Upper lobe of left lung (tissue), 6 donors: Measurements from ENCODE around the gene VASP. TPM values are rescaled to one million over a fixed set of nuclear protein-coding genes. Genes with fewer than 3 reads are reported as not detected.
A peak's percentile ranks its signal among the peaks of the same experiment; 100 is the strongest.

Experiments
- ATAC-seq, 2 donors: fragments of 200-7000 bp; cut with Tn5 transposase; one replicate each; pipeline ENCODE4 v1.9.1; 2022; ENCODE audit warnings: mild to moderate bottlenecking in 2 of 2, moderate library complexity in 2 of 2; ENCODE audit not compliant: low FRiP score in 2 of 2
- DNase-seq, 2 donors: peaks; one replicate each; pipeline ENCODE4 v3.0.0-alpha.2; 2019 to 2020
- H3K27ac ChIP-seq, 4 donors: fragments of 200-600 bp; sonication (generic); one replicate each; pipeline ENCODE4 v1.5.1; 2016 to 2019
- H3K27me3 ChIP-seq, 4 donors: fragments of 200-600 bp; sonication (generic); one replicate each; pipeline ENCODE4 v1.5.1; 2017 to 2019
- H3K36me3 ChIP-seq, 4 donors: fragments of 200-600 bp; sonication (generic); one replicate each; pipeline ENCODE4 v1.5.1; 2016 to 2019
- H3K4me1 ChIP-seq, 4 donors: fragments of 200-600 bp; sonication (generic); one replicate each; pipeline ENCODE4 v1.5.1; 2018 to 2019
- H3K4me3 ChIP-seq, 4 donors: fragments of 200-600 bp; sonication (generic); one replicate each; pipeline ENCODE4 v1.5.1; 2017 to 2019; ENCODE audit warnings: mild to moderate bottlenecking in 2 of 4, moderate library complexity in 1 of 4
- H3K9me3 ChIP-seq, 4 donors: fragments of 200-600 bp; sonication (generic); one replicate each; pipeline ENCODE4 v1.5.1; 2018 to 2019
- EP300 ChIP-seq, 4 donors: sonication (generic); formaldehyde crosslinking; IDR thresholded peaks; one replicate each; pipeline ENCODE4 v1.5.1; 2017; ENCODE audit warnings: antibody characterized with exemption in 4 of 4, control low read depth in 2 of 4
- POLR2A ChIP-seq, 4 donors: fragments of 450-650 bp; IDR thresholded peaks; one replicate each; pipeline ENCODE4 v1.5.1; 2016 to 2017; ENCODE audit warnings: antibody characterized with exemption in 4 of 4, mild to moderate bottlenecking in 2 of 4
- POLR2AphosphoS5 ChIP-seq, 2 donors: sonication (generic); formaldehyde crosslinking; IDR thresholded peaks; one replicate each; pipeline ENCODE4 v1.5.1; 2017; ENCODE audit warnings: antibody characterized with exemption in 2 of 2
- WGBS, 2 donors: methylation state at CpG; one replicate each; pipeline ENCODE4 v1.1.5; 2017 to 2018; 5-methylcytosine and 5-hydroxymethylcytosine counted together
- total RNA-seq, 6 donors: library from RNA; depleted of rRNA in 4 of 6; stranded (reverse); fragments of >200 nt in 4 of 6; gene quantifications; one replicate each; pipeline versions ENCODE4 v1.1.0 to v1.2.1, GENCODE V29; 2016 to 2021
- TF ChIP-seq, protein P1 (sequence below), 6 experiments: fragments of 450-650 bp in 4 of 6; fragments of 200-600 bp in 2 of 6; sonication (generic) in 2 of 6; IDR thresholded peaks; one replicate each; pipeline ENCODE4 v1.5.1; 2016 to 2019; ENCODE audit warnings: antibody characterized with exemption in 6 of 6
- donor health status: DM: no; HTN: no; CAD: no; lungs with moderate emphysema.
- donor health status: DM: no; HTN: yes; CAD: no; lungs with severe emphysema.

Gene VASP
- total RNA-seq, 6 donors from 2014 or later = 68.1 to 266 (median 143) TPM

DNA sequence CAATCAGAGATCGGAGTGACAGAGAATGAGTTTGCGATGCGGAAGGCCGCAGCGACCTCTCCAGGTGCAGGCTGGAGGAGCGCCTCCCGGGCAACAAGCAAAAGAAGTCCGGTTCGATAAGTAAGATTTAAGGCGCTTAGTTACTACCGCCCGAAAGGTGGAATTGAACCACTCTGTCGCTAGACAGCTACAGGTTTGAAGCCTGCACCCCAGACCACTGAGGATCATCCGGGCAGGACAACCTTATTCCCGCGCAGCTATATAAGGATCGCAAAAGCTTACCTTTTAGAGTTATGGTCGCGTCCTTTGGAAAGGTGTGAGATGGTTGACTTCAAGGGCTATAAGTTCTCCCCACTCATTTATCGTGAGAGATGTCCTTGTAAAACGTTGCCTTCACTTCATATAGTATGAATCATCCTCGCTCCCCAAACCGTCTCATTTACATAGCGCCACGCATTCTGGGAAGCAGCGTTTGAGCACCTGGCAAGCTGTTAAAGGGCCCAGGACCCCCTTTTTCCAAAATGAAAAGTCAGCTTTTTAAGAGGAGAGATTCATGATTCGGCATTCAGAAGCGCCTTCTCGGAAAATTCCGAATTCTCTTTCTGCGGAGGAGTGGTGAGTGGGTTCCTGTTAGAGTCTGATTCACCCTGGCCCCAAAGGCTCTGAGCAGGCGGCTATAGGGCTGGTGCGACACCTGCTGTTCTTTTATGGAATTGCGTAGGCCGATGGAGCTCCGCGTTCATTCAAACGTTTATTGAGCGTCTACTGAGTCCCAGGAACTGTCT lies 28.6 kb upstream of the VASP start:
- DNase-seq (peak; percentile 86 to 90), ATAC-seq (peak; percentile 68 to 94)
- Histone ChIP-seq H3K36me3 (no peaks in the 10 kb centered on the region), H3K4me1 (peaks cover 9 to 15% (median 12%) of the 10 kb centered on the region in 4 donors), H3K4me3 (peak overlapping the region in 3 of 4 donors; percentile 38 to 55 (median 51)), H3K27ac (peak overlapping the region; percentile 92 to 98 (median 98)), H3K27me3 (peaks cover 0 to 3% (median 0%) of the 10 kb centered on the region in 4 donors), H3K9me3 (no peaks in the 10 kb centered on the region)
- WGBS, 2 donors = 0 to 1% methylated on average over 33 to 39 of the region's 39 CpGs
- TF ChIP-seq EP300 (IDR thresholded peaks at IDR 0.05) (no peak), POLR2AphosphoS5 (IDR thresholded peaks at IDR 0.05) (peak; percentile 42 to 51), POLR2A (IDR thresholded peaks at IDR 0.05) (peak in 1 of 4 donors; percentile 0)
- TF ChIP-seq, protein P1, sequence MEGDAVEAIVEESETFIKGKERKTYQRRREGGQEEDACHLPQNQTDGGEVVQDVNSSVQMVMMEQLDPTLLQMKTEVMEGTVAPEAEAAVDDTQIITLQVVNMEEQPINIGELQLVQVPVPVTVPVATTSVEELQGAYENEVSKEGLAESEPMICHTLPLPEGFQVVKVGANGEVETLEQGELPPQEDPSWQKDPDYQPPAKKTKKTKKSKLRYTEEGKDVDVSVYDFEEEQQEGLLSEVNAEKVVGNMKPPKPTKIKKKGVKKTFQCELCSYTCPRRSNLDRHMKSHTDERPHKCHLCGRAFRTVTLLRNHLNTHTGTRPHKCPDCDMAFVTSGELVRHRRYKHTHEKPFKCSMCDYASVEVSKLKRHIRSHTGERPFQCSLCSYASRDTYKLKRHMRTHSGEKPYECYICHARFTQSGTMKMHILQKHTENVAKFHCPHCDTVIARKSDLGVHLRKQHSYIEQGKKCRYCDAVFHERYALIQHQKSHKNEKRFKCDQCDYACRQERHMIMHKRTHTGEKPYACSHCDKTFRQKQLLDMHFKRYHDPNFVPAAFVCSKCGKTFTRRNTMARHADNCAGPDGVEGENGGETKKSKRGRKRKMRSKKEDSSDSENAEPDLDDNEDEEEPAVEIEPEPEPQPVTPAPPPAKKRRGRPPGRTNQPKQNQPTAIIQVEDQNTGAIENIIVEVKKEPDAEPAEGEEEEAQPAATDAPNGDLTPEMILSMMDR (IDR thresholded peaks at IDR 0.05) = peak; percentile 90 to 97 (median 94)

DNA sequence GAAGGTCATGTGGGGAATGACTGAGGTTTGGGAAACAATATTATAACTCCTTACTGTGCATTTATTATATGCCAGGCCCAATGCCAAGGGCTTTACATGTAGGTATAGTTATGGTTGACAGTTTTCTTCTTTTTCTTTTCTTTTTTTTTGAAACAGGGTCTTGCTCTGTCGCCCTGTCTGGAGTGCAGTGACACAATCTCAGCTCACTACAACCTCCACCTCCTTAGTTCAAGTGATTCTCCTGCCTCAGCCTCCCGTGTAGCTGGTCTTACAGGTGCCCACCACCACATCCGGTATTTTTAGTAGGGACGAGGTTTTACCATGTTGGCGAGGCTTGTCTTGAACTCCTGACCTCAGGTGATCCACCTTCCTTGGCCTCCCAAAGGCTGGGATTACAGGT lies 24.2 kb upstream of the VASP start:
- Histone ChIP-seq H3K27me3 (no peaks in the 10 kb centered on the region), H3K4me3 (no peak overlapping the region), H3K9me3 (no peaks in the 10 kb centered on the region), H3K4me1 (peaks cover 6 to 13% (median 12%) of the 10 kb centered on the region in 4 donors), H3K27ac (no peak overlapping the region), H3K36me3 (no peaks in the 10 kb centered on the region)
- no peak for TF ChIP-seq POLR2AphosphoS5 (IDR thresholded peaks at IDR 0.05)
- TF ChIP-seq EP300 (IDR thresholded peaks at IDR 0.05) = no peak
- TF ChIP-seq, protein P1 (IDR thresholded peaks at IDR 0.05) = no peak
- no peak for TF ChIP-seq POLR2A (IDR thresholded peaks at IDR 0.05)
- WGBS, 2 donors = 81 to 88% methylated on average over 5 of the region's 5 CpGs
- ATAC-seq (no peak), DNase-seq (no peak)

DNA sequence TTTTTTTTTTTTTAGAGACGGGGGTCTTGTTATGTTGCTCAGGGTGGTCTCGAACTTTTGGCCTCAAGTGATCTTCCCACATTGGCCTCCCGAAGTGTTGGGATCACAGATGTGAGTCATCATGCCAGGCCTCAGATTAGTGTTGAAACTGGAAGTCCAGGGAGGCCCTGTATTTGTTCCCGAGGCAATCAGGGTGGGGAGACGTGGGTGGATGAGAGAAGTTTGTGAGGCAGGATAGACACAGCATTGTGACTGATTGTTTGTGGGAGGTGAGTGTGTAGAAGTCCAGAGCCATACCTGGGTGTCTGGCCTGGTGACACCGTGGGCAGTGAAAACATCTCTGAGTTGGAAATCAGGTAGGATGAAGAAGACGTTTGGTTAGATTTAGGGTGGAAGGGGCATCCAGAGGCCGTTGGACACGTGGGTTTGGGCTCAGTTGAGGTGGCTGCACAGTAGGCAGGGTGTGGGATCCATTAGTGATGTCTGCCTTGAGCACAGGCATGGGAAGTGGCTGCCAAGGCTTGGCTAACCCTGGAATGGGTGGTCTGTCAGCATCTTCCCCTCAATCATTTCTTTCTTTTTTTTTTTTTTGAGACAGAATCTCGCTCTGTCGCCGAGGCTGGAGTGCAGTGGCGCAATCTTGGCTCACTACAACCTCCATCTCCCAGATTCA lies 22.9 kb upstream of the VASP start:
- TF ChIP-seq POLR2AphosphoS5 (IDR thresholded peaks at IDR 0.05) (no peak), POLR2A (IDR thresholded peaks at IDR 0.05) (no peak)
- TF ChIP-seq, protein P1 (IDR thresholded peaks at IDR 0.05) = no peak
- WGBS, 2 donors = 77 to 83% methylated on average over 13 of the region's 13 CpGs
- Histone ChIP-seq H3K36me3 (no peaks in the 10 kb centered on the region), H3K4me3 (no peak overlapping the region), H3K27me3 (no peaks in the 10 kb centered on the region), H3K27ac (no peak overlapping the region), H3K9me3 (no peaks in the 10 kb centered on the region), H3K4me1 (peaks cover 4 to 8% (median 7%) of the 10 kb centered on the region in 4 donors)
- no peak for DNase-seq
- ATAC-seq = no peak

DNA sequence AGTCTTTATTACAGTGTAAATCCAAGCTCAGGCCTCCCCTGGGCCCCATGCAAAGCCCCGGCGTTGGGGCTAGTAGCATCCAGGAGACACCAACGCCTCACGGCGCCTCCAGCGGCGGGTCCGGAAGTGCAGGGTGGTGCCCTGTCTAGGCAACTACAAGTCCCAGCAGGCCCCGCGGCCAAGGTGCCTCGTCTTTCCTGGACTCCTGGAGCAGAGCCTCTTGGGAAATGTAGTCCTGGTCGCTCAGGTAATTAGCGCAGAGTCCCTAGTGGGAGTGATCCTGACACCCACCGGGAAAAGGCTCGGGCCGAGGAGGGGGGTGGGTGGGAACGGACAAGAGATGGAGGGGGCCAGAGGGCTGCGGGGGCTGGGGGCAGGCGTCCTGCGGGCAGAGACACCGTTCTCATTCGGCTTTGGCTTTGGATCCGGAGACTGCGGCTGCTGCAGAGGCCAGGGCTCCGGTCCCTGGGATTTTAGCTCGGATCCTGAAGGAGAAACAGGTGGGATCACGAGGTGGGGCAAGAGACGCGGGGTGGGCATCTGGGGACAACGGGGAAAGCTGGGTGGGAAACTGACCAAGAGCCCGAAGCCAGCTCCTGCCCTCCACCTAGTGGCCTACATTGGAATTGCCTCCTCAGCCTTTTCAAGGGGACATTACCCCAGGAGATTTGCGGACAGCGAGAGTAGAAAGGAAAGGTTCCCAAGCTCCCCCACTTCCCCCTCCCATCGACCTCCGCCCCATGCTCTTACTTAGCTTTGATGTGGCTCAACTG lies 21.8 kb upstream of the VASP start:
- H3K36me3 ChIP-seq = no peaks in the 10 kb centered on the region
- peak; percentile 99 to 100 for DNase-seq
- H3K4me3 ChIP-seq = peak overlapping the region; percentile 41 to 87 (median 60)
- H3K9me3 ChIP-seq = no peaks in the 10 kb centered on the region
- peak; percentile 99 for ATAC-seq
- peaks cover 4 to 8% (median 7%) of the 10 kb centered on the region in 4 donors for H3K4me1 ChIP-seq
- peak overlapping the region; percentile 51 to 92 (median 65) for H3K27ac ChIP-seq
- no peak for TF ChIP-seq EP300 (IDR thresholded peaks at IDR 0.05)
- TF ChIP-seq, protein P1 (IDR thresholded peaks at IDR 0.05) = peak; percentile 88 to 91 (median 89)
- no peak for TF ChIP-seq POLR2A (IDR thresholded peaks at IDR 0.05)
- peak in 1 of 2 donors; percentile 41 for TF ChIP-seq POLR2AphosphoS5 (IDR thresholded peaks at IDR 0.05)
- no peaks in the 10 kb centered on the region for H3K27me3 ChIP-seq
- 1% methylated on average over 20 to 35 of the region's 35 CpGs for WGBS, 2 donors
